HepG2 (cell line): ENCODE data around the gene RAN. TPM values are rescaled to one million over a fixed set of nuclear protein-coding genes. Genes with fewer than 3 reads are reported as not detected.
A peak's percentile ranks its signal among the peaks of the same experiment; 100 is the strongest.

Experiments used
- FOXK1 ChIP-seq: sonication (generic); formaldehyde crosslinking; IDR thresholded peaks from 2 replicates; pipeline ENCODE4 v1.4.0; 2020; ENCODE audit warnings: low read depth, missing genetic modification reagents, borderline replicate concordance
- HNRNPLL ChIP-seq: fragments of 200-400 bp; formaldehyde crosslinking; IDR thresholded peaks from 2 replicates; pipeline ENCODE4 v1.6.1; 2017; ENCODE audit warnings: mild to moderate bottlenecking, low read depth, low read length; ENCODE audit not compliant: poor library complexity, severe bottlenecking
- KDM5A ChIP-seq: fragments of 200-600 bp; sonication (generic); IDR thresholded peaks from 2 replicates; pipeline ENCODE4 v1.7.0; 2018; ENCODE audit warnings: antibody characterized with exemption, mild to moderate bottlenecking, low read length, borderline replicate concordance
- KLF12 ChIP-seq: sonication (generic); formaldehyde crosslinking; IDR thresholded peaks from 2 replicates; pipeline ENCODE4 v1.4.0; 2020; ENCODE audit warnings: missing genetic modification reagents, borderline replicate concordance
- NR2C2 ChIP-seq: sonication (generic); formaldehyde crosslinking; IDR thresholded peaks from 2 replicates; pipeline ENCODE4 v1.4.0; 2020; ENCODE audit warnings: missing genetic modification reagents, mild to moderate bottlenecking, moderate library complexity, borderline replicate concordance
- PAWR ChIP-seq: sonication (generic); formaldehyde crosslinking; IDR thresholded peaks from 2 replicates; pipeline ENCODE4 v1.4.0; 2020; ENCODE audit warnings: missing genetic modification reagents, mild to moderate bottlenecking, borderline replicate concordance
- PHB2 ChIP-seq: fragments of 450-650 bp; IDR thresholded peaks from 2 replicates; pipeline ENCODE4 v1.6.1; 2018; ENCODE audit not compliant: partially characterized antibody
- PHF20 ChIP-seq: sonication (generic); formaldehyde crosslinking; IDR thresholded peaks from 2 replicates; pipeline ENCODE4 v1.5.0; 2020; ENCODE audit warnings: mild to moderate bottlenecking, missing genetic modification reagents
- RAD21 ChIP-seq: fragments of 450-650 bp; formaldehyde crosslinking; IDR thresholded peaks from 2 replicates; pipeline ENCODE4 v1.5.0; 2020; ENCODE audit warnings: mild to moderate bottlenecking
- SAFB2 ChIP-seq: sonication (generic); formaldehyde crosslinking; IDR thresholded peaks from 2 replicates; pipeline ENCODE4 v1.5.1; 2020; ENCODE audit warnings: missing genetic modification reagents, low read depth, mild to moderate bottlenecking, borderline replicate concordance
- TCF7L2 ChIP-seq: IDR thresholded peaks from 2 replicates; pipeline ENCODE4 v1.6.1; 2011; ENCODE audit warnings: mild to moderate bottlenecking, low read depth, low read length, moderate library complexity
- ZFP1 ChIP-seq: IDR thresholded peaks from 2 replicates; pipeline ENCODE4 v1.6.1; 2016
- ZMYM2 ChIP-seq: sonication (generic); formaldehyde crosslinking; IDR thresholded peaks from 2 replicates; pipeline ENCODE4 v1.8.0; 2022; ENCODE audit warnings: mild to moderate bottlenecking, missing genetic modification reagents
- ZNF136 ChIP-seq: sonication (generic); formaldehyde crosslinking; IDR thresholded peaks from 2 replicates; pipeline ENCODE4 v1.8.1; 2022; ENCODE audit warnings: low read depth, mild to moderate bottlenecking, moderate library complexity, missing genetic modification reagents
- ZNF292 ChIP-seq: sonication (generic); formaldehyde crosslinking; IDR thresholded peaks from 2 replicates; pipeline ENCODE4 v1.8.1; 2022; ENCODE audit warnings: mild to moderate bottlenecking, low read depth, missing genetic modification reagents, borderline replicate concordance
- ZNF557 ChIP-seq: sonication (generic); formaldehyde crosslinking; IDR thresholded peaks from 2 replicates; pipeline ENCODE4 v1.4.0; 2020; ENCODE audit warnings: missing genetic modification reagents
- polyA plus RNA-seq, 8 experiments: library from polyadenylated mRNA; depleted of rRNA in 3 of 8; stranded (reverse) in 7 of 8; unstranded in 1 of 8; fragments of >200 nt; fragmentation: Illumina TruSeq in 4 of 8; extraction: Trizol in 4 of 8; gene quantifications; 2 replicates each; pipeline versions ENCODE4 v1.2.1 to v1.2.3, GENCODE V29; 2011 to 2016; ENCODE audit warnings: low read depth in 4 of 8, missing spikeins in 1 of 8, mixed read lengths in 1 of 8; ENCODE audit not compliant: insufficient read depth in 1 of 8
- total RNA-seq, 5 experiments: library from RNA; depleted of rRNA; stranded (reverse); fragments of >200 nt; fragmentation: Illumina TruSeq; extraction: Trizol; gene quantifications; 2 replicates each; pipeline ENCODE4 v1.2.3, GENCODE V29; 2016; ENCODE audit warnings: low read depth in 1 of 5
- TF ChIP-seq, protein P1 (sequence below): sonication (generic); formaldehyde crosslinking; IDR thresholded peaks from 2 replicates; pipeline ENCODE4 v1.5.1; 2020; ENCODE audit warnings: mild to moderate bottlenecking, missing genetic modification reagents
- TF ChIP-seq, protein P2 (sequence below): sonication (generic); formaldehyde crosslinking; IDR thresholded peaks from 2 replicates; pipeline ENCODE4 v1.5.0; 2020; ENCODE audit warnings: mild to moderate bottlenecking, missing genetic modification reagents, borderline replicate concordance

The RAN gene
- total and polyA plus RNA-seq, 2 of the 13 experiments (the other 11 are each of a cell fraction or from before 2014, with no cell fraction given), result 1,335 to 1,630 TPM

DNA sequence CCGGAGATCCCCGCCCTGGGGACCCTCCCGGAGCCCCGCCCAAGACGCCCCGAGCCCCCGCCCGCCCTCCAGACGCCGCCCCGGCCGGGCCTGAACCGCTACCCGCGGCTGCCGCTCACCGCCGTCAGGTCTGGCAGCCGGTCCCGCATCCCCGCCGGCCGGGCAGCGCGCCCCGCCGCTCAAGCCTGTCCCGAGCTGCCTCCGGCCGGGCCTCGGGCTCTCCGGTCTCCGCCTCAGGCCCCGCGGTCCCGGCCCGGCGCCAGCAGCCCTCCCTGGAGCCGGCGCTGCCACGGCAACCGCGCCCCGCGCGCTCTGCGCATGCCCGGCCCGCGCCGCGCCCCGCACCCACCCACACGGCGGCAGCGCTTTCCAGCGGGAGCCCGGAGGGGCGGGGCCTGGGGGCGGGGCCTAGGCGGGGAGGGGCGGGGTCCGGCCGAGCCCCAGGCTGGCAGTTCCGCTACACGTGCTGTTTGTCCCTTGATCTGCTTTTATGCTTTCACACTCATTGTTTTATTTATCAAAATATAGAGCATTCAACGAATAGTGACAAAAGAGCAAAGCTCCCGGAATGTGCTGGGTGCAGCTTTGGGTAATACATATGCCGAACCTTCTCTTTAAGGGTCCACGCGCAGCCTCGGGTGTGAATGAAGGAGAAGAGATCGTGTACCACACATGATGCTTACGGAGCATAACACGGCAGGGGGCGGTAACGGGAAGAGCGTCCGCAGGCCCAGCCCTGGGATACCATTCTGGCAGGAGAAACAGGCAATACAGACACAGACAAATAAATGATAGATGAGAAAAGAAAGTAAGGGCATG lies 32.7 kb upstream of the RAN start, which contains the start of gene STX2 (continued):
- TF ChIP-seq ZMYM2 (CRISPR knock-in tag), result 0 out of 2 replicates have a peak, but pooled peaks have one; percentile 36
- TF ChIP-seq PAWR (CRISPR knock-in tag), result 0 out of 2 replicates have a peak, but pooled peaks have one; percentile 27
- no peak for TF ChIP-seq ZFP1 (CRISPR knock-in tag)
- TF ChIP-seq FOXK1 (CRISPR knock-in tag), result peak; percentile 49; the same call in 1 of the 2 replicates
- TF ChIP-seq ZNF292, result no peak; the same call in 1 of the 2 replicates
- TF ChIP-seq ZNF557 (CRISPR knock-in tag), result 0 out of 2 replicates have a peak, but pooled peaks have one; percentile 55
- TF ChIP-seq KLF12 (CRISPR knock-in tag), result no peak
- TF ChIP-seq KDM5A, result peak; percentile 39; the same call in 1 of the 2 replicates
- TF ChIP-seq RAD21, result peak; percentile 29; the same call in 1 of the 2 replicates
- 0 out of 2 replicates have a peak, but pooled peaks have one; percentile 42 for TF ChIP-seq ZNF136 (CRISPR knock-in tag)
- no peak for TF ChIP-seq PHB2
- TF ChIP-seq, protein P1, sequence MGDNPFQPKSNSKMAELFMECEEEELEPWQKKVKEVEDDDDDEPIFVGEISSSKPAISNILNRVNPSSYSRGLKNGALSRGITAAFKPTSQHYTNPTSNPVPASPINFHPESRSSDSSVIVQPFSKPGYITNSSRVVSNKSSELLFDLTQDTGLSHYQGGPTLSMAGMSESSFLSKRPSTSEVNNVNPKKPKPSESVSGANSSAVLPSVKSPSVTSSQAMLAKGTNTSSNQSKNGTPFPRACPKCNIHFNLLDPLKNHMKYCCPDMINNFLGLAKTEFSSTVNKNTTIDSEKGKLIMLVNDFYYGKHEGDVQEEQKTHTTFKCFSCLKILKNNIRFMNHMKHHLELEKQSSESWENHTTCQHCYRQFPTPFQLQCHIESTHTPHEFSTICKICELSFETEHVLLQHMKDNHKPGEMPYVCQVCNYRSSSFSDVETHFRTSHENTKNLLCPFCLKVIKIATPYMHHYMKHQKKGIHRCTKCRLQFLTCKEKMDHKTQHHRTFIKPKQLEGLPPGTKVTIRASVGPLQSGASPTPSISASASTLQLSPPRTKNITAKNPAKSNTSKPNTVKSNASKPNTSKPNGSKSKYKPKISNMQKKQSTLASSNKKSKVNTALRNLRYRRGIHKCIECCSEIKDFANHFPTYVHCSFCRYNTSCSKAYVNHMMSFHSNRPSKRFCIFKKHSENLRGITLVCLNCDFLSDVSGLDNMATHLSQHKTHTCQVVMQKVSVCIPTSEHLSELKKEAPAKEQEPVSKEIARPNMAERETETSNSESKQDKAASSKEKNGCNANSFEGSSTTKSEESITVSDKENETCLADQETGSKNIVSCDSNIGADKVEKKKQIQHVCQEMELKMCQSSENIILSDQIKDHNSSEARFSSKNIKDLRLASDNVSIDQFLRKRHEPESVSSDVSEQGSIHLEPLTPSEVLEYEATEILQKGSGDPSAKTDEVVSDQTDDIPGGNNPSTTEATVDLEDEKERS (CRISPR knock-in tag), result no peak
- TF ChIP-seq PHF20, result 0 out of 2 replicates have a peak, but pooled peaks have one; percentile 10
- TF ChIP-seq HNRNPLL, result no peak
- TF ChIP-seq SAFB2, result 0 out of 2 replicates have a peak, but pooled peaks have one; percentile 50
- TF ChIP-seq TCF7L2, result no peak
- no peak for TF ChIP-seq NR2C2 (CRISPR knock-in tag)
- TF ChIP-seq, protein P2, sequence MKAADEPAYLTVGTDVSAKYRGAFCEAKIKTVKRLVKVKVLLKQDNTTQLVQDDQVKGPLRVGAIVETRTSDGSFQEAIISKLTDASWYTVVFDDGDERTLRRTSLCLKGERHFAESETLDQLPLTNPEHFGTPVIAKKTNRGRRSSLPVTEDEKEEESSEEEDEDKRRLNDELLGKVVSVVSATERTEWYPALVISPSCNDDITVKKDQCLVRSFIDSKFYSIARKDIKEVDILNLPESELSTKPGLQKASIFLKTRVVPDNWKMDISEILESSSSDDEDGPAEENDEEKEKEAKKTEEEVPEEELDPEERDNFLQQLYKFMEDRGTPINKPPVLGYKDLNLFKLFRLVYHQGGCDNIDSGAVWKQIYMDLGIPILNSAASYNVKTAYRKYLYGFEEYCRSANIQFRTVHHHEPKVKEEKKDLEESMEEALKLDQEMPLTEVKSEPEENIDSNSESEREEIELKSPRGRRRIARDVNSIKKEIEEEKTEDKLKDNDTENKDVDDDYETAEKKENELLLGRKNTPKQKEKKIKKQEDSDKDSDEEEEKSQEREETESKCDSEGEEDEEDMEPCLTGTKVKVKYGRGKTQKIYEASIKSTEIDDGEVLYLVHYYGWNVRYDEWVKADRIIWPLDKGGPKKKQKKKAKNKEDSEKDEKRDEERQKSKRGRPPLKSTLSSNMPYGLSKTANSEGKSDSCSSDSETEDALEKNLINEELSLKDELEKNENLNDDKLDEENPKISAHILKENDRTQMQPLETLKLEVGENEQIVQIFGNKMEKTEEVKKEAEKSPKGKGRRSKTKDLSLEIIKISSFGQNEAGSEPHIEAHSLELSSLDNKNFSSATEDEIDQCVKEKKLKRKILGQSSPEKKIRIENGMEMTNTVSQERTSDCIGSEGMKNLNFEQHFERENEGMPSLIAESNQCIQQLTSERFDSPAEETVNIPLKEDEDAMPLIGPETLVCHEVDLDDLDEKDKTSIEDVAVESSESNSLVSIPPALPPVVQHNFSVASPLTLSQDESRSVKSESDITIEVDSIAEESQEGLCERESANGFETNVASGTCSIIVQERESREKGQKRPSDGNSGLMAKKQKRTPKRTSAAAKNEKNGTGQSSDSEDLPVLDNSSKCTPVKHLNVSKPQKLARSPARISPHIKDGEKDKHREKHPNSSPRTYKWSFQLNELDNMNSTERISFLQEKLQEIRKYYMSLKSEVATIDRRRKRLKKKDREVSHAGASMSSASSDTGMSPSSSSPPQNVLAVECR (CRISPR knock-in tag), result peak; percentile 78; the same call in 1 of the 2 replicates
